IMR-90 (cell line): ENCODE measurements around the gene TM4SF20. TPM values are rescaled to one million over a fixed set of nuclear protein-coding genes. Genes with fewer than 3 reads are reported as not detected.

Source experiments
- ATAC-seq: fragments of 200-7000 bp; cut with Tn5 transposase; 2 replicates; pipeline ENCODE4 v1.9.1; 2020; ENCODE audit warnings: low read depth, mild to moderate bottlenecking, moderate library complexity
- BruUV-seq: library from RNA; stranded (reverse); fragments of 400-500 nt; replicated peaks from 2 replicates; lab custom pipeline; 2021; lab: Mats Ljungman, UMichigan
- CTCF ChIA-PET: fragments of 300-600 bp; formaldehyde crosslinking; extraction: SDS; loops from one replicate; lab custom pipeline; 2021; ENCODE audit warnings: antibody characterized with exemption; lab: Yijun Ruan, JAX
- POLR2A ChIA-PET: fragments of 300-600 bp; sonication (Branson Sonifier 250); formaldehyde crosslinking; loops from one replicate; lab custom pipeline; 2022; ENCODE audit warnings: antibody characterized with exemption; ENCODE audit not compliant: unreplicated experiment; lab: Charles Lee
- DNase-seq: peaks from one replicate; pipeline ENCODE4 v3.0.0; 2013
- H2AFZ ChIP-seq: replicated peaks from 2 replicates; pipeline ENCODE3; 2013; ENCODE audit warnings: low read length, mild to moderate bottlenecking; ENCODE audit not compliant: poor library complexity
- H2AK5ac ChIP-seq: 2 replicates; pipeline ENCODE4 v1.6.1; 2013; ENCODE audit warnings: low read depth, low read length, inconsistent platforms
- H2AK9ac ChIP-seq: replicated peaks from 2 replicates; pipeline ENCODE3; 2013; ENCODE audit warnings: mild to moderate bottlenecking, low read depth, low read length, moderate library complexity; ENCODE audit not compliant: poor library complexity
- H2BK120ac ChIP-seq: 2 replicates; pipeline ENCODE4 v1.6.1; 2013; ENCODE audit warnings: low read depth, low read length, inconsistent platforms
- H2BK15ac ChIP-seq: 3 replicates; pipeline ENCODE4 v1.6.1; 2013; ENCODE audit warnings: low read depth, low read length, inconsistent platforms
- H2BK20ac ChIP-seq: 2 replicates; pipeline ENCODE4 v1.6.1; 2013; ENCODE audit warnings: low read depth, mild to moderate bottlenecking, inconsistent platforms, low read length, moderate library complexity
- H2BK5ac ChIP-seq: 2 replicates; pipeline ENCODE4 v1.6.1; 2013; ENCODE audit warnings: mild to moderate bottlenecking, low read depth, low read length, inconsistent platforms; ENCODE audit not compliant: poor library complexity, severe bottlenecking
- H3K14ac ChIP-seq: replicated peaks from 2 replicates; pipeline ENCODE4 v1.6.1; 2013; ENCODE audit warnings: low read depth, low read length, inconsistent platforms
- H3K18ac ChIP-seq: 2 replicates; pipeline ENCODE4 v1.6.1; 2013; ENCODE audit warnings: low read depth, low read length, control low read depth
- H3K23ac ChIP-seq: 2 replicates; pipeline ENCODE4 v1.6.1; 2013; ENCODE audit warnings: low read depth, low read length, inconsistent platforms
- H3K27ac ChIP-seq: 2 replicates; pipeline ENCODE4 v1.5.1; 2013; ENCODE audit warnings: mild to moderate bottlenecking, control low read depth, low read length; ENCODE audit not compliant: insufficient read depth
- H3K27me3 ChIP-seq: 2 replicates; pipeline ENCODE4 v1.6.1; 2013; ENCODE audit warnings: low read length; ENCODE audit not compliant: control insufficient read depth, insufficient read depth
- H3K36me3 ChIP-seq: 2 replicates; pipeline ENCODE4 v1.6.1; 2013; ENCODE audit warnings: low read length, mixed read lengths; ENCODE audit not compliant: control insufficient read depth, insufficient read depth
- H3K4ac ChIP-seq: 2 replicates; pipeline ENCODE4 v1.6.1; 2013; ENCODE audit warnings: low read depth, low read length, inconsistent platforms
- H3K4me1 ChIP-seq: 2 replicates; pipeline ENCODE4 v1.6.1; 2013; ENCODE audit warnings: low read length, mixed read lengths; ENCODE audit not compliant: control insufficient read depth, insufficient read depth
- H3K4me2 ChIP-seq: 2 replicates; pipeline ENCODE4 v1.6.1; 2013; ENCODE audit warnings: low read depth, mild to moderate bottlenecking, control low read depth, low read length, moderate library complexity
- H3K4me3 ChIP-seq: 2 replicates; pipeline ENCODE4 v1.5.1; 2013; ENCODE audit warnings: low read depth, mild to moderate bottlenecking, control low read depth, low read length, moderate library complexity; ENCODE audit not compliant: insufficient read depth
- H3K56ac ChIP-seq: 2 replicates; pipeline ENCODE4 v1.6.1; 2013; ENCODE audit warnings: low read length, inconsistent platforms; ENCODE audit not compliant: insufficient read depth; ENCODE audit errors: extremely low read depth
- H3K79me1 ChIP-seq, 2 experiments: 2 replicates each; pipeline ENCODE4 v1.6.1; 2013; ENCODE audit warnings: low read length in 2 of 2, inconsistent platforms in 1 of 2, low read depth in 1 of 2
- H3K9ac ChIP-seq: 2 replicates; pipeline ENCODE4 v1.6.1; 2013; ENCODE audit warnings: low read depth, low read length, control low read depth
- H3K9me1 ChIP-seq: 2 replicates; pipeline ENCODE4 v1.6.1; 2013; ENCODE audit warnings: low read length, inconsistent platforms; ENCODE audit not compliant: insufficient read depth
- H3K9me3 ChIP-seq: 2 replicates; pipeline ENCODE4 v1.6.1; 2013; ENCODE audit warnings: low read length; ENCODE audit not compliant: control insufficient read depth, insufficient read depth
- H4K20me1 ChIP-seq: 2 replicates; pipeline ENCODE4 v1.6.1; 2013; ENCODE audit warnings: low read length, inconsistent platforms; ENCODE audit not compliant: insufficient read depth
- H4K5ac ChIP-seq: 2 replicates; pipeline ENCODE4 v1.6.1; 2013; ENCODE audit warnings: mild to moderate bottlenecking, low read depth, low read length, control low read depth
- H4K8ac ChIP-seq, 2 experiments: 2 replicates each; pipeline ENCODE4 v1.6.1; 2013; ENCODE audit warnings: low read depth in 2 of 2, low read length in 2 of 2, control low read depth in 1 of 2, inconsistent platforms in 1 of 2
- H4K91ac ChIP-seq: 2 replicates; pipeline ENCODE4 v1.6.1; 2013; ENCODE audit warnings: low read depth, low read length, inconsistent platforms; ENCODE audit not compliant: insufficient read depth
- BHLHE40 ChIP-seq: fragments of 150-350 bp; IDR thresholded peaks from 2 replicates; pipeline ENCODE4 v1.6.1; 2016; ENCODE audit warnings: mild to moderate bottlenecking, low read depth, low read length
- FOS ChIP-seq: fragments of 150-350 bp; IDR thresholded peaks from 2 replicates; pipeline ENCODE4 v1.6.1; 2016; ENCODE audit warnings: low read depth, low read length
- MAFK ChIP-seq: IDR thresholded peaks from 2 replicates; pipeline ENCODE4 v1.6.1; 2012; ENCODE audit warnings: low read depth, low read length, improper control_type of control experiment
- MAZ ChIP-seq: IDR thresholded peaks from 2 replicates; pipeline ENCODE4 v1.6.1; 2012; ENCODE audit warnings: low read depth, mild to moderate bottlenecking, low read length, improper control_type of control experiment, moderate library complexity, borderline replicate concordance
- NFE2L2 ChIP-seq: fragments of 150-350 bp; IDR thresholded peaks from 2 replicates; pipeline ENCODE4 v1.6.1; 2016; ENCODE audit warnings: low read depth, mild to moderate bottlenecking, low read length
- POLR2A ChIP-seq: IDR thresholded peaks from 2 replicates; pipeline ENCODE4 v1.6.1; 2012; ENCODE audit warnings: mild to moderate bottlenecking, low read depth, low read length
- RAD21 ChIP-seq: IDR thresholded peaks from 2 replicates; pipeline ENCODE4 v1.6.1; 2012; ENCODE audit warnings: low read length, improper control_type of control experiment
- RCOR1 ChIP-seq: IDR thresholded peaks from 2 replicates; pipeline ENCODE4 v1.6.1; 2012; ENCODE audit warnings: mild to moderate bottlenecking, low read length, improper control_type of control experiment; ENCODE audit not compliant: insufficient replicate concordance
- SMC3 ChIP-seq: fragments of 150-350 bp; IDR thresholded peaks from 2 replicates; pipeline ENCODE4 v1.6.1; 2016; ENCODE audit warnings: low read depth, mild to moderate bottlenecking, antibody characterized with exemption, low read length, moderate library complexity
- USF2 ChIP-seq: fragments of 150-350 bp; IDR thresholded peaks from 2 replicates; pipeline ENCODE4 v1.6.1; 2017; ENCODE audit warnings: mild to moderate bottlenecking, antibody characterized with exemption, low read length, low read depth
- WGBS, 2 experiments: methylation state at CpG; one replicate each; pipeline versions ENCODE4 v1.1.5 to v1.1.7; 2013; ENCODE audit warnings: missing lambda C conversion rate in 2 of 2; ENCODE audit not compliant: insufficient read length in 1 of 2; ENCODE audit errors: extremely low coverage in 2 of 2; 5-methylcytosine and 5-hydroxymethylcytosine counted together
- dilution Hi-C: fragments of 300-500 bp; cut with HindIII; formaldehyde crosslinking; loops from one replicate; pipeline ENCODE4 v1.14.3; 2018; ENCODE audit warnings: low sequenced_read_pairs; ENCODE audit not compliant: unreplicated experiment
- in situ Hi-C: fragments of 300-500 bp; cut with MboI; formaldehyde crosslinking; loops from 3 replicates; pipeline ENCODE4 v1.14.3; 2019; ENCODE audit warnings: low sequenced_read_pairs, inconsistent platforms, mixed read lengths
- intact Hi-C: fragments of 100-400 bp; cut with micrococcal nuclease; formaldehyde crosslinking; loops from 2 replicates; pipeline ENCODE4 v1.10.0; 2022
- polyA plus RNA-seq, 3 experiments: library from polyadenylated mRNA; depleted of rRNA; stranded (reverse); fragments of >200 nt; gene quantifications; 2 replicates each; pipeline ENCODE4 v1.2.3, GENCODE V29; 2012; ENCODE audit warnings: low replicate concordance in 1 of 3
- total RNA-seq: library from RNA; depleted of rRNA; stranded (reverse); fragments of >200 nt; gene quantifications from 2 replicates; pipeline ENCODE4 v1.2.3, GENCODE V29; 2012

Gene TM4SF20
- total and polyA plus RNA-seq, 2 of the 4 experiments (the other 2 are of a cell fraction): under 0.01 to 0.03 TPM

GRCh38 chr2:227317834-227318233, 61.3 kb downstream of the TM4SF20 start (continued):
- no peak for TF ChIP-seq USF2
- TF ChIP-seq RAD21: no peak
- no peak for TF ChIP-seq MAZ

GRCh38 chr2:227313310-227313709, 65.8 kb downstream of the TM4SF20 start:
- no peak overlapping the region for H2AK5ac ChIP-seq
- no peaks in the 10 kb centered on the region for H3K9me3 ChIP-seq
- H4K8ac ChIP-seq: no peak overlapping the region
- no peak overlapping the region for H3K18ac ChIP-seq
- H3K27me3 ChIP-seq: no peaks in the 10 kb centered on the region
- no peak overlapping the region for H2BK120ac ChIP-seq
- H3K14ac ChIP-seq: no peak overlapping the region
- H3K27ac ChIP-seq: no peak overlapping the region
- H2AK9ac ChIP-seq: no peak overlapping the region
- in situ Hi-C loops (no loop called here), intact Hi-C loops (no loop called here), dilution Hi-C loops (no loop called here)
- H3K4me3 ChIP-seq: no peak overlapping the region
- H3K4me2 ChIP-seq: no peak overlapping the region
- no peak overlapping the region for H3K23ac ChIP-seq
- WGBS, 2 experiments: 44% methylated on average over 1 of the region's 1 CpG; no CpG with 5 or more reads in 1 of the 2 experiments
- CTCF ChIA-PET: no interaction called here
- H4K20me1 ChIP-seq: no peaks in the 10 kb centered on the region
- H2AFZ ChIP-seq: no peak overlapping the region
- H3K4ac ChIP-seq: no peak overlapping the region
- BruUV-seq: no TSS peak
- no peak overlapping the region for H4K5ac ChIP-seq
- POLR2A ChIA-PET: no interaction called here
- no peak for TF ChIP-seq MAFK
- TF ChIP-seq MAZ: no peak
- TF ChIP-seq NFE2L2: no peak
- TF ChIP-seq SMC3: no peak
- TF ChIP-seq POLR2A: no peak
- no peak for TF ChIP-seq BHLHE40
- no peak for TF ChIP-seq RCOR1
- TF ChIP-seq FOS: no peak
- H3K56ac ChIP-seq: no peak overlapping the region
- no peaks in the 10 kb centered on the region for H3K4me1 ChIP-seq
- no peaks in the 10 kb centered on the region for H3K36me3 ChIP-seq
- no peak overlapping the region for H2BK15ac ChIP-seq
- H3K9me1 ChIP-seq: no peaks in the 10 kb centered on the region
- no peak overlapping the region for H2BK20ac ChIP-seq
- no peaks in the 10 kb centered on the region for H3K79me1 ChIP-seq
- no peak for DNase-seq
- H4K91ac ChIP-seq: no peak overlapping the region
- H3K9ac ChIP-seq: no peak overlapping the region
- H2BK5ac ChIP-seq: no peak overlapping the region
- ATAC-seq: no peak
